NB4 (cell line): ENCODE measurements around the gene GTPBP3.
"Not testable (repeated sequence)": the region's sequence is repeated elsewhere in the genome, so short reads cannot be mapped to it uniquely, and the experiment has no call there.

Experiments used
- DNase-seq: peaks from one replicate; pipeline ENCODE4 v3.0.0; 2010; ENCODE audit warnings: low read depth
- H3K4me3 ChIP-seq: one replicate; pipeline ENCODE4 v1.5.1; 2011; ENCODE audit warnings: mild to moderate bottlenecking, low read depth, low read length, moderate library complexity
- MYC ChIP-seq: IDR thresholded peaks from 2 replicates; pipeline ENCODE4 v1.6.1; 2011; ENCODE audit warnings: low read depth, low read length
- POLR2A ChIP-seq: IDR thresholded peaks from 2 replicates; pipeline ENCODE4 v1.6.1; 2011; ENCODE audit warnings: mild to moderate bottlenecking; ENCODE audit not compliant: insufficient read length; ENCODE audit errors: extremely low read depth
- TF ChIP-seq, protein P1 (sequence below): IDR thresholded peaks from 2 replicates; pipeline ENCODE4 v1.6.1; 2011; ENCODE audit warnings: low read depth, low read length
- TF ChIP-seq, protein P2 (sequence below): IDR thresholded peaks from one replicate; pipeline ENCODE4 v1.5.1; 2012; ENCODE audit warnings: low read depth, low read length

The GTPBP3 gene

DNA sequence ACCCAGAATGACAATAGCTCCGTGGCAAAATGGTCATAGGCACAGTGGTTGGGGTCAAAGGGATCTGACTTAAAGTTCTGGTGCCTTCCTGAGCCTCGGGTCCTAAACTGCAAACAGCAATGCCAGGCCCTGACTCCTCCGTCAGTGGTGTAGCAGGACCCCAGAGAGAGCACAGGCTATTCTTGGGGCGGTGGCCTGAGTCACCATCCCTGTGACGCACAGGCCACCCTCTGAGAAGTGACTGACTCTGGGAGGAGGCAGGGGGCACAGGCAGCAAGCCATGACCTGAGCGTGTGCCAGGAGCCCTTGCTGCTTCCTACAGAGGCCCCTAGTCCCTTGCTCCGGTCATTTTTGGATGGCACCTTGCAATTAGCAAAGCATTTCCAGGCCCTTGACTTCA, 21.0 kb downstream of the GTPBP3 start:
- TF ChIP-seq MYC (no peak), POLR2A (no peak)
- TF ChIP-seq, protein P1, sequence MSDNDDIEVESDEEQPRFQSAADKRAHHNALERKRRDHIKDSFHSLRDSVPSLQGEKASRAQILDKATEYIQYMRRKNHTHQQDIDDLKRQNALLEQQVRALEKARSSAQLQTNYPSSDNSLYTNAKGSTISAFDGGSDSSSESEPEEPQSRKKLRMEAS = no peak
- TF ChIP-seq, protein P2, sequence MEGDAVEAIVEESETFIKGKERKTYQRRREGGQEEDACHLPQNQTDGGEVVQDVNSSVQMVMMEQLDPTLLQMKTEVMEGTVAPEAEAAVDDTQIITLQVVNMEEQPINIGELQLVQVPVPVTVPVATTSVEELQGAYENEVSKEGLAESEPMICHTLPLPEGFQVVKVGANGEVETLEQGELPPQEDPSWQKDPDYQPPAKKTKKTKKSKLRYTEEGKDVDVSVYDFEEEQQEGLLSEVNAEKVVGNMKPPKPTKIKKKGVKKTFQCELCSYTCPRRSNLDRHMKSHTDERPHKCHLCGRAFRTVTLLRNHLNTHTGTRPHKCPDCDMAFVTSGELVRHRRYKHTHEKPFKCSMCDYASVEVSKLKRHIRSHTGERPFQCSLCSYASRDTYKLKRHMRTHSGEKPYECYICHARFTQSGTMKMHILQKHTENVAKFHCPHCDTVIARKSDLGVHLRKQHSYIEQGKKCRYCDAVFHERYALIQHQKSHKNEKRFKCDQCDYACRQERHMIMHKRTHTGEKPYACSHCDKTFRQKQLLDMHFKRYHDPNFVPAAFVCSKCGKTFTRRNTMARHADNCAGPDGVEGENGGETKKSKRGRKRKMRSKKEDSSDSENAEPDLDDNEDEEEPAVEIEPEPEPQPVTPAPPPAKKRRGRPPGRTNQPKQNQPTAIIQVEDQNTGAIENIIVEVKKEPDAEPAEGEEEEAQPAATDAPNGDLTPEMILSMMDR = no peak
- no peak for DNase-seq
- H3K4me3 ChIP-seq = no peak overlapping the region

DNA sequence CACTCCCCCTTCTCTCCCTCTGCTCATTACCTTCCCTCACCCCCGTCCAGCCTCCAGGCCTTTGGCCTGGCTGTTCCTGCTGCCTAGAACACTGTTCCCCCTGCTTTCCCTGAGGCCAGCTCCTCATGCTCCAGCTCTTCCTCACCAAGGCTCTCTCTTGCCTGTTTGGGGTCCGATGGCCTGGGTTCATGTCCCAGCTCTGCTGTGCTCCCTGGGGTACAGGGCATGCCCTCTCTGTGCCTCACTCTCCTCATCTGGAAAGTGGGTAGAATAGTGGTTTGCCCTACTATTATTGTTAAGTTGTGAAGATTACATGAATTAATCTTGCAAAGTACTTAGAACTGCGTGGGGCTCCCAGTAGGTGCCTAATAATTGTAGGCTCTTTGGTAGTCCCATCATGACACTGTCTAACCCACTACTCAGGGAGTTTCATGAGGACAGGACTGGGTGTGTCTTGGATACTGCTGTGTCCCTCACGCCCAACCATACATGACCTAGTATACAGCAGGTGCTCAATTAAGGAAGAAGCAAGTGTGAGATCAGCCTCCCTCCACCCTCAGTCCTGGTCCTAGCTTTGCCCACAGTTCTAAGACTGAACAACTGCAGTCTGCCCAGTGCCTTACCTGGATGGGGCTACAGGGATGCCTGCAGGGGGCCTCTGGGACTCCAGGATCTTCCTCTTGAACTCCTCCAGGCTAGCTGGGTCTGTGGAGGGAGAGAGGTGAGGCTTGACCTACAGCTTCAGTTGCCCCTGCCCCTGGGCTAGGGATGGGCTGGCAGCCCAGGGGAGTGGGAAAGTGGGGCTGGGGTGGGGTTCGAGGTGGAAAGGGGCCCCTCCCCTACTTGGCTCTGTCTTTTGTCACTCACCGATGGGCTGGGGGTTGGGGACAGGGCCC, 22.8 kb downstream of the GTPBP3 start:
- DNase-seq = no peak
- no peak for TF ChIP-seq MYC
- TF ChIP-seq, protein P2 = no peak
- no peak for TF ChIP-seq POLR2A
- TF ChIP-seq, protein P1 = no peak
- no peak overlapping the region for H3K4me3 ChIP-seq

DNA sequence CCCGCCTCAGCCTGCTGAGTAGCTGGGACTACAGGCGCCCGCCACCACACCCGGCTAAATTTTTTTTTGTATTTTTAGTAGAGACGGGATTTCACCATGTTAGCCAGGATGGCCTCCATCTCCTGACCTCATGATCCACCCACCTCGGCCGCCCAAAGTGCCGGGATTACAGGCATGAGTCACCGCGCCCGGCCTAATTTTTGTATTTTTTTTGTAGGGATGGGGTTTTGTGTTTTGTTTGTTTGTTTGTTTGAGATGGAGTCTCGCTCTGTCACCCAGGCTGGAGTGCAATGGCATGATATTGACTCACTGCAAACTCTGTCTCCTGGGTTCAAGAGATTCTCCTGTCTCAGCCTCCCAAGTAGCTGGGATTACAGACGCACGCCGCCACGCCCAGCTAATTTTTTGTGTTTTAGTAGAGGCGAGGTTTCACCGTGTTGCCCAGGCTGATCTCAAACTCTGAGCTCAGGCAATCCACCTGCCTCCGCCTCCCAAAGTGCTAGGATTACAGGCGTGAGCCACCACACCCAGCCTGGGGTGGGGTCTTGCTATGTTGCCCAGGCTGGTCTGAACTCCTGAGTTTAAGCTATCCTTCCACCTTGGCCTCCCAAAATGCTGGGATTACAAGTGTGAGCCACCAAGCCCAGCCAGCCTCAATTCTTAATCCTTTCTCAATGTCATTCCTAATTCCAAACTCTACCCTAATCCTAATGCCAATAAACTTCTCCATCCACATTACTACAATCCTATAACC, 26.7 kb downstream of the GTPBP3 start:
- H3K4me3 ChIP-seq, DNase-seq: not testable (repeated sequence)

DNA sequence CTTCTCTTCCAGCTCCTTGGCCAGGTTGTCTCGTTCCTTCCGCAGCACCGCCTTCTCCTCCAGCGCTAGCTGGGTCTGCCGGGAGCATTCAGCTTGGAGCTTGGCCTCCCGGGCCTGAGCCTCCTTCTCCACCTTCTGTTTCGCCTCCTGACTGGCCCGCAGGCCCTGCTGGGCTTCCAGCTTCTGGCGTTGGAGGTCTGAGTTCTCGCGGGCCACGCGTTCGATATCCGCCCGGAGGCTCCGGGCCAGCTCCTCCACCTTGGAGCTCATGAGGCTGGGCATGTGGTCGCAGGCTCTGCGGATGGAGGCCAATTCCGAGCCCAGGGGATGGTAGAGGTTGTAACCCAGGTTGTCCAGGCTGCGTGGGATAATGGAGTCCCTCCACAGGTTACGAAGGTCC, 28.0 kb downstream of the GTPBP3 start:
- TF ChIP-seq POLR2A (no peak), MYC (no peak)
- TF ChIP-seq, protein P2 = no peak
- TF ChIP-seq, protein P1 = no peak
- no peak overlapping the region for H3K4me3 ChIP-seq
- no peak for DNase-seq

DNA sequence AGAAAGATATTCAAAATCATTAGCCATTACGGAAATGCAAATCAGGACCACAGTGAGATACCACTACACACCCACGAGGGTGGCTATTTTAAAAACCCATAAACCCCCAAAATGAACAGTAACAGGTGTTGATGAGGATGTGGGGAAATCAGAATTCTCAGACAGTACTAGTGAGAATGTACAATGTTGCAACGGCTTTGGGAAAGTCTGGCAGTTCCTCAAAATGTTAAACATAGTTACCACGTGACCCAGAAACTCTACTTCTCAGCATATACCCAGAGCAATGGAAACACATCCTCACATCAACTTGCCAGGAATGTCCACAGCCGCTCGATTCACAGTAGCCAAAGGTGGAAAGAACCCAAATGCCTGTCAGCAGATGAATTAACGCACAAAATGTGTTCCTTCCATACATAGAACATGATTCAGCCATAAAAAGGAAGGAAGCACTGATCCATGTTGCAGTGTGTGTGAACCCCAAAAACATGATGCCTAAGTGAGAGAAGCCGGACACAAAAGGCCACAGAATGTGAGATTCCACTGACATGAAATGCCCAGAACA, 32.8 kb downstream of the GTPBP3 start:
- DNase-seq = peak; percentile 78
- TF ChIP-seq POLR2A = no peak
- TF ChIP-seq, protein P2 = no peak
- TF ChIP-seq, protein P1 = peak; percentile 92
- peak; percentile 57; the same call in 1 of the 2 replicates for TF ChIP-seq MYC
- no peak overlapping the region for H3K4me3 ChIP-seq
